ENCODE results near the gene VMO1.

The VMO1 gene

DNA sequence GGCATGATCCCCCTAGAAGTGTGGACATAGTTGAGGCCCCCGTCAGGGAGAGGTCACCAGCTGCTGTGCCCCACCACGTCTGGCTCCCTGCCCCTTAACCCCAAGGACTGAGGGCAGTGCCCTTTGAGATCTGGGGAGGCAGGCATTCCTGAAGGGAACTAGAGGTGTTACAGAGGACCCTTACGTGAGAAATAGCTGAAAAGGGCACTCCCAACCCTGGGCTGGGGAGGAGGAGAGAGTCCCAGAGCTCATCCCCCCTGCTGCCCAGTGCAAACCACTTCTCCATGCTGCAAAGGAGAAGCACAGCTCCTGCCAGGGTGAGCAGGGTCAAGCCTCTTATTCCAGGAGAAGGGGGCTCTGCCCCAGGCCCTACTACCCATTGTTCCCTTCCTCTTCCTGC is 36.7 kb upstream of the VMO1 start:
- TF ChIP-seq CTCF (IDR thresholded peaks at IDR 0.05; ENCODE audit: borderline replicate concordance, insufficient read depth, low read depth, low read length), result no peak
- no peak overlapping the region for H3K4me3 ChIP-seq (ENCODE audit: low read depth, low read length)

DNA sequence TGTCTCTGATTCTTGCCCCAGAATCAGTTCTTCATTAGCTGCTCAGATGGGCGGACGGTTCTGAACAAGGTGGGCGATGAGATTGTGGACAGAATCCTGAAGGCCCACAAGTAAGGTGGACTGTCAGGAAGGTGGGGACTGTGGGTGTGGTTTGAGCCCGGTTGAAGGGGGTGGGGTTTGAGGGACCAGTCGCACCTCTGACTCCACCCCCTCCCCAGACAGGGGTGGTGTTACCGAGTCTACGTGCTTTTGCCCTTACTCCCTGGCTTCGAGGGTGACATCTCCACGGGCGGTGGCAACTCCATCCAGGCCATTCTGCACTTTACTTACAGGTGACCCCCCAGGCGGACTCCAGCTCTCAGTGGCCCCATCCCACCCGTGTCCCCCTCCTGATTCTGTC is 32.1 kb upstream of the VMO1 start:
- TF ChIP-seq CTCF (IDR thresholded peaks at IDR 0.05; ENCODE audit: borderline replicate concordance, insufficient read depth, low read depth, low read length), result no peak
- H3K4me3 ChIP-seq (ENCODE audit: low read depth, low read length), result no peak overlapping the region

DNA sequence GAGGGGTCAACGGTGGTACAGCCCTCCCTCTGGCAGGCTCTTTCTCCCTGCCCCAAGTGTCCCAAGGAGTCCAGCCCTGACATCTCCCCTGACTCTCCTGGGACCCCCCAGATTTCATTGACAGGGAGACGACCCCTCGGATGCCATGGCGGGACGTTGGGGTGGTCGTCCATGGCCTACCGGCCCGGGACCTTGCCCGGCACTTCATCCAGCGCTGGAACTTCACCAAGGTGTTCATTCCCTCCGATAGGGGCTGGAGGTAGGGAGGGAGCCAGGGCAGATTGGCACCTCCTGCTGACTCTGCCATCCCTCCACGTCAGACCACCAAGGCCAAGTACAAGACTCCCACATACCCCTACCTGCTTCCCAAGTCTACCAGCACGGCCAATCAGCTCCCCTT is 30.7 kb upstream of the VMO1 start:
- TF ChIP-seq CTCF (IDR thresholded peaks at IDR 0.05; ENCODE audit: borderline replicate concordance, insufficient read depth, low read depth, low read length), result no peak
- H3K4me3 ChIP-seq (ENCODE audit: low read depth, low read length), result no peak overlapping the region

DNA sequence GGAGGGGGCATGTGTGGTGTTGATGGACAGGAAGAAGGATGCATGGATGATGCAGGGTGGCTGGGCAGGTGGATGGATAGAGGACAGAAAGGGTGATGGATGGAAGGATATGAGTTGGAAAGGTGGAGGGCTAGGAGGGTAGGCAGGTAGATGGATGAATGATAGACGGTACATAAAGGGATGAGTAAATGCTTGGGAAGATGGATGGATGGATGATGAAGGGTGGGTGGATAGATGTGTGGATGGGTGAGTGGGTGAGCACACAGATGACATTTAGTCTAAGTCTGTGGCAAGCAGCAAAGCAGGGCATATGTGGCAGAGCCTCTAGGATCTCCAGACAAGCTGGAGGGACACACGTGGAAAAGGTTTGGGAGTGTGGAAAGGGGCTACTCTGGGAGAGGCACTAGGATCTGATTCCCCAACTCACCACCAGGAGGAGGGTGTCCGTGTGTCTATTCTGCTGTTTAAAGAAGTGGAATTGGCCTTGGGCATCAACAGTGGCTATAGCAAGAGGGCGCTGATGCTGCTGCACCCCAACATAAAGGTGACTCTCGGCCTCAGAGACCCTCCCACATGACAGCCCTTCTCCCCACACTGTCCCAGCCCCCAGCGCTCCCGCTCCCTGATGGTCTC is 29.0 kb upstream of the VMO1 start:
- no peak overlapping the region for H3K4me3 ChIP-seq (ENCODE audit: low read depth, low read length)
- 0 out of 2 replicates have a peak, but pooled peaks have one; percentile 24 for TF ChIP-seq CTCF (IDR thresholded peaks at IDR 0.05; ENCODE audit: borderline replicate concordance, insufficient read depth, low read depth, low read length)

DNA sequence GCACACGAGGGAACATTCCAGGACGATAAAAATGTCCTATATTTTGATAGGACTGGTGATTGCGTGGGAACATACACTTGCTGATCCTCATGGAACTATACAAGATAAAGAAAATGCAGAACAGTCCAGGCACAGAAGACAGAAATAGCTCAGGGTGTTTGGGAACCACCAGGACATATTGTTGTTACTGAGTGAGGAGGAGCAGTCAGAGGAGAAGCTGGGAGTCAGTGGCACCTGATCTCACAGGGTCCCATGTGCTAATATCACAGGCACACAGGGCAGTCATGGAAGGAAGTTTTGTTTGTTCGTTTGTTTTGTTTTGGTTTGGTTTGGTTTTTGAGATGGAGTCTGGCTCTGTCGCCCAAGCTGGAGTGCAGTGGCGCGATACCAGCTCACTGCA is 26.5 kb upstream of the VMO1 start:
- H3K4me3 ChIP-seq (ENCODE audit: low read depth, low read length), result no peak overlapping the region
- TF ChIP-seq CTCF (IDR thresholded peaks at IDR 0.05; ENCODE audit: borderline replicate concordance, insufficient read depth, low read depth, low read length), result no peak

DNA sequence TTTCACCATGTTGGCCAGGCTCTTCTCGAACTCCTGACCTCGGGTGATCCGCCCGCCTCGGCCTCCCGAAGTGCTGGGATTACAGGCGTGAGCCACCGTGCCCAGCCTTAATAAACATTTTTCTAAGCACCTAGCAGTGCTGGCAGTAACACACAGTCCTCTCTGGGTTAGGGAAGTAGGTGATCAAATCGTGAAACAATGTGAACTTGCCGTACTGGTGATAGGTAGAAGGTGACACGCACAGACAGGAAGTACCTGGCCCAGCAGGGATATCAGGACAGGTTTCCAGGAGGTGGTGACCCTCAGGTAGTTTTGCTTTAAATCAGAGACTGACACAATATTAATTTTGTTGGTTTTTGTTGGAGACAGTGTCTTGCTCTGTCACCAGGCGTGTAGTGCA is 25.3 kb upstream of the VMO1 start:
- TF ChIP-seq CTCF (IDR thresholded peaks at IDR 0.05; ENCODE audit: borderline replicate concordance, insufficient read depth, low read depth, low read length), result no peak
- no peak overlapping the region for H3K4me3 ChIP-seq (ENCODE audit: low read depth, low read length)

DNA sequence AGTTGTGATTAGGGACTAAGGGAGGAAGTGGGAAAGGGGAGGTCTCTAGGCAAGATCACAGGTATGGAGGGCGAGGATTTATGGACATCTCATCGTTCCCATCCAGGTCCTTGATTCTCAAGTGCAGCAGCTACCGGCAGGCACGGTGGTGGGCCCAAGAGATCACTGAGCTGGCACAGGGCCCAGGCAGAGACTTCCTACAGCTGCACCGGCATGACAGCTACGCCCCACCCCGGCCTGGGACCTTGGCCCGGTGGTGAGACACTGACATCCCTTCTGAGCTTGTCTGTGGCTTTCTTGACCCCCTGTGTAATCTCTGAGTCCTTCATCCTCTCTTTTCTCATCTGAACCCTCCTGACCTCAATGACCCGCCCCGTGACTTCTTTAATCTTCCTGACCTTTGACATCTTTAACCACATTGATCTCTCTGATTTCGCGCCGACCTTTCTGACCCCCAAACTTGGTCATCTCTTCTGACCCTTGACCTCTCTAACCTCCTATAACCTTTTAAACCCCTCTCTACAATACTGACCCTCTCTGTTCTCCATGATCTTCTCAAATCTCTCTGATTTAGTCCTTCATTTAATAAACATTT is 24.6 kb upstream of the VMO1 start:
- TF ChIP-seq CTCF (IDR thresholded peaks at IDR 0.05; ENCODE audit: borderline replicate concordance, insufficient read depth, low read depth, low read length), result no peak
- H3K4me3 ChIP-seq (ENCODE audit: low read depth, low read length), result no peak overlapping the region

Measured in GM12875 (cell line).